Islet precursor cell (in vitro differentiated cells): ENCODE measurements around the gene SARDH.
"Not testable (repeated sequence)": the region's sequence is repeated elsewhere in the genome, so short reads cannot be mapped to it uniquely, and the experiment has no call there.

Experiments used
- DNase-seq: peaks from one replicate; pipeline ENCODE4 v3.0.0-alpha.2; 2018

SARDH gene

DNA sequence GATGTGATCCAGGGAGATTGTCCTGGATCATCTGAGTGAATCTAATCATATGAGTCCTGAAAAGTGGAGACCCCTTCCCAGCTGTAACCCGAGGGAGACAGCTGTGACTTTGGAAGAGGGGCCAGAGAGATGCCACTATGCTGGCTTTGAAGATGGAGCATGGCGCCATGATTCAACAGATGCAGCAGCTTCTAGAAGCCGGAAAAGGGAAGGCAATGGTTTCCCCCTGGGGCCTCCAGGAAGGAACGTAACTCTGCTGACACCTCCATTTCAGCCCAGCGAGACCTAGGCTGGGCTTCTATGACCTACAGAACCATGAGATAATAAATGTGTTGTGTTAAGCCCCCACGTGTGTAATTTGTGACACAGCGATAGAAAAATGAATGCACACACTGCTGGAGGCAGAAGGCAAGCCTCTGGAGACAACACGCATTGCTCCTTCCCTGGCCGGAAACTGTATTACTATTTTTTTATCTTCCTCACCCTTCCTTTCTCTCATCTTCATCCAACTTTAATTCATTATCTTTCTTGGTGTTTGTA, 16.6 kb upstream of the SARDH start:
- peak; percentile 12 for DNase-seq

DNA sequence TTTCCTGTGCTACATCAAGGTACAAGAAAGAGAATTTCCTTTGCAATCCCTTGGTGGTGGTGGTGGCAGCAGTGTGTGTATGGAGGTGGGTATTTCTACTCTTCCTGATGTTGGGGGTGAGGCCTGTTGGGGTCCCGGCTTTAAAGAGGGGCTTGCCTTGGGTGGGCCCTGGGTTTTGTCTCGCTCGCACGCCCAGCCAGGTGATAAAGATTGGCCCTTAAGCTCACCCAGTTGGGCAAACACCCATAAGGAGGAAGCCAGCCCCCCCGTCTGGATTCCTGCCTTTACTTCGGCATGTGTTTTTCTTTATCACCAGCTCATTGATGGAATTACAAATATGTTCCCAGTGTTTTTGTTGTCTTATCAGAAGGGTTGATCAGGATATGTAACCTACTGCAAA, 16.0 kb upstream of the SARDH start:
- DNase-seq, result peak; percentile 37

DNA sequence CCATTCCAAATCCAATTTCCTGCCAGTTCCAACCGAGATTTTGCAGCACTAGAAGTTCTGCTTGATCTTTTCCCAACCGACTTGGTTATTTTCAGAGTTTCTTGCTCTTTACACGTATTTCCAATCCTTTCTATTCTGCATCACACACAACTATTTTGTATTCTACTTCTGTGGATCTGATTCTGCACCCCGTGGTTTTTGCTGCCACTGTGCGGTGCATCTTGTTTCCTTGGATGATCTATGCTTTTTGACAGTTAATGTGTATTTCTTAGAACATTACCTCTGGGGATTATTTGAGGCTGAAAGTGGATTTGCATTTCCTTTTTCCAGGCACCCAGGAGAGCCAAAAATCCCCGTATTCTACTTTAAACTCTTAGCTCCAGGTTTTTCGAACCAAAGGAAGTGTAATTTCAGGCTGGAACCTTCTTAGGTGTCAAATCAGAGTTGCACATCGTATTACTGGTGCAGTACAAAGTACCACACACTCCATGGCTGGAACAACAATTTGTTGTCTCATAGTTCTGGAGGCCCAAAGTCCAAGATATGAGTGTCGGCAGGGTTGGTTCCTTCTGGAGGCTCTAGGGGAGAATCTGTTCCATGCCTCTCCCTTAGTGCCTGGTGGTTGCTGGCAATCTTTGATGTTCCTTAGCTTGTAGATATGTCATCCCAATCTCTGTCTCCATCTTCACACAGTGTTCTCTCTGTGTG, 14.7 kb upstream of the SARDH start:
- DNase-seq, result peak; percentile 14

DNA sequence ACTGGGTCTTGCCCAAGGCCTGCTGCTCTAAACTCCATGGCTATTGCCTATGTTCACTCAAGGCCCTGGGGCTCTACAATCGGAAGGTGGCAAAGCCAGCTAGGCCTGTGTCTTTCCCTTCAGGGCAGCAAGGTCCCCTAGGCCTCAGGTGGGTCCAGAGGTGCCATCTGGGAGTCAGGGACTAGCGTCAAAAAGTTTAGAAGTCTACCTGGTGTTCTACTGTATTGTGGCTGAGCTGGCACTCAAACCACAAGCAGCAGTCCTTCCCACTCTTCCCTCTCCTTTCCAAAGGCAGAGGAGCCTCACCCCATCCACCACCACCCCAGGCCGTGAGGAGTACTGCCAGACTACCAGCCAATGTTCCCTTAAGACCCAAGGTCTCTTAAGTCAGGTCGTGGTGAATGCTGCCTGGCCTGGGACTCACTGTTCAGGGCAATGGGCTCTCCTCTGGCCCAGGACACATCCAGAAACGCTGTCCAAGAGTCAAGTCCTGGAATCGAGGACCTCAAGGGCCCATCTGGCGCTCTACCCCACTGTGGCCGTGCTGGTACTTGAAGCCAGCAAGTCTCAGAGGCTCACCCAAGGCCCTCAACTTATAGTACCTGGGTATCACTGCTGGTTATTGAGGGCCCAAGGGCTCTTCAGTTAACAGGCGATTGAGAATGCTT, 13.0 kb upstream of the SARDH start:
- DNase-seq, result peak; percentile 54

DNA sequence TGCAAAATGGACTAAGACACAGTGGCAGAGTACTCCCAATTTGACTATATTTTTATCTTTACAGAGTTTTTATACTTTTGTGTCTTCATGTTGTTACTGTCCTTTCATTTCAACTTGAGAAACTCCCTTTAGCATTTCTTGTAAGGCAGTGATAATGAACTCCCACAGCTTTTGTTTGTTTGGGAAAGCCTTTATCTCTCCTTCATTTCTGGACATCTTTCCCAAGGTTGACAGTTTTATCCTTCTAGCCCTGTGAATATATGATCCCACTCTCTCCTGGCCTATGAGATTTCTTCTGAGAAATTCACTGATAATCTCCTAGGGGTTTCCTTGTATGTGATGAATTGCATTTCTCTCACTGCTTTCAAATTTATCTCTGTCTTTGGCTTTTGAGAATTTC, 9.2 kb upstream of the SARDH start:
- no peak for DNase-seq

DNA sequence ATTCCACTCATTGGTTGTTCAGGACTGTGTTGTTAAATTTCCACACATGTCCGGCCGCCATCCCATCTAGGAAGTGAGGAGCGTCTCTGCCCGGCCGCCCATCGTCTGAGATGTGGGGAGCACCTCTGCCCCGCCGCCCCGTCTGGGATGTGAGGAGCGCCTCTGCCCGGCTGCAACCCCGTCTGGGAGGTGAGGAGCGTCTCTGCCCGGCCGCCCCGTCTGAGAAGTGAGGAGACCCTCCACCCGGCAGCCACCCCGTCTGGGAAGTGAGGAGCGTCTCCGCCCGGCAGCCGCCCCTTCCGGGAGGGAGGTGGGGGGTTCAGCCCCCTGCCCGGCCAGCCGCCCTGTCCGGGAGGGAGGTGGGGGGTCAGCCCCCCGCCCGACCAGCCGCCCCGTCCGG, 6.4 kb upstream of the SARDH start:
- not testable (repeated sequence) for DNase-seq

DNA sequence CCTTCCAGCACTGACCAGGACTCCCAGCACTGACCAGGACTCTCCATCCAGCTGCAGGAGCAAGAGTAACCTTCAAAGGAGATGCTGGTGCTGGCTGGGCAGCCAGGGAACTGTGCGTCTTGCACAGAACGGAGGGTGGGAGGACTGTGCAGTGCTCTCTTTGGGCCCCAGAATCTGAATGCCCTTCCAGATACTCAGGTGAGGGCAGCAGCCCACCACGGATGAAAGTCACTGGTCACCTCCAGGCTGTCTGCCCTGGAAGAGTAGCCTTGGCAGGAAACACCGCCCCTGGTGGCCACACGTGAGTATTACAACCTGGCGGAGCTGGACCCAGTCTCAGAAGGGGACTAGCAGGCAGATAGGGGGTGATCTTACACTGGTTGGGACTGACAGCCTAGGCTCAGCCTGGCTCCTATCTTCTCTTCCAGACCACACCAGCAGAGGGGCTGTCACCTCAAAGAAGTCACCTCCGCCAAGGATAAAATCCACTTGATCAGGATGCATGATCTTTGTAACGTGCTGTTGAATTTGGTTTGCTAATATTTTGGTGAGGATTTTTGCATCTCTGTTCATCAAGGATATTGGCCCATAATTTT, 4.8 kb upstream of the SARDH start:
- DNase-seq, result peak; percentile 97

DNA sequence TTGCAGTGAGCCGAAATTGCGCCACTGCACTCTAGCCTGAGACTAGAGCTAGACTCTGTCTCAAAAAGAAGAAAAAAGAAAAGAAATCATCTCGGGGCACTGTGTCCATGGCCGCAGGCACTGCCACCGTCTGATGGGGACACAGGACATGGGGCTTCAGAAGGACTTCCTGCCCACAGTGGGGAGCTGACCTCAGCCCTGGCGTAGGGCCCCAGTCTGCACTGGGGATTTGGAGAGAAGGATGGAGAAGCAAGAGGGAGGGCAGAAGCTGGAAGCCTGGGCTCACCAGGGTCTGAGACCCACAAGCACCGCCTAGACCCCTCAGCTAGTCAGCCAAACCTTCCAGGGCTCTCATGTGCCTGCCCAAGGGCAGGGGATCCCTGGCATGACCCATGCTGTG, 4.1 kb upstream of the SARDH start:
- no peak for DNase-seq

DNA sequence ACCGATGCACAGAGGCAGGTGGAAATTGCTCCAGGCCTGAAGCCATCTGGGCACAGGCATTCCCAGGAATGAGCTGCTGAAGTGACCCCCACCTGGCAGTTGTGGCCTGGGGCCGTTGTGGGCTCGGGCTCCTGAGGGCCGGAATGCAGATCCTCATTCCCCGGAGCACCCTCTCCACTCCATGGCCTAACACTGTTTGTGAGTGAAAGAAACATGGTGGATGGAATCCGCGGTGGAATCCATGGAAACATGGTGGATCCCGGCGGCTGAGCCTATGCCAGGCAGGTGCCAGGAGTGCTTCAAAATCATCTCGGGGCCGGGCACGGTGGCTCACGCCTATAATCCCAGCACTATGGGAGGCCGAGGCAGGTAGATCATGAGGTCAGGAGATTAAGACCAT, 3.6 kb upstream of the SARDH start:
- DNase-seq, result no peak

DNA sequence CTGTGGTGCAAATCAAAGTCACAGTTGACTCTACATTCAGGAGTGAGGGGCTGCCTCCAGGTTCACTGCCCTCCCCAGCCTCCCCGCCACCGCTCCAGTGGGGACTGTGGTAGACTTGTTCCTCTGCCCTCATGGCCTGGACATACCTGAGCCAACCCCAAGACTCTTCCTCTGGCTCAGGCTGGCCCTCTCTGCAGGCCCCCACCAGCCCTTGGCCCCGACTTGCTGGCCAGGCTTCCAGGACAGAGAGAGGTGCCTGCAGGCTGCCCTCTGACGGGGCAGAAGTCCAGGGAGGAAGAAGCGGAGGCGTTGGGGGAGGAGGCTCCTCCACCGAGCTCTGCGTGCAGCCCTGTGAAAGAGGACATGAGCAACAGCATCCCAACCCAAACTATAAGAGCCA, 2.8 kb upstream of the SARDH start:
- DNase-seq, result no peak

DNA sequence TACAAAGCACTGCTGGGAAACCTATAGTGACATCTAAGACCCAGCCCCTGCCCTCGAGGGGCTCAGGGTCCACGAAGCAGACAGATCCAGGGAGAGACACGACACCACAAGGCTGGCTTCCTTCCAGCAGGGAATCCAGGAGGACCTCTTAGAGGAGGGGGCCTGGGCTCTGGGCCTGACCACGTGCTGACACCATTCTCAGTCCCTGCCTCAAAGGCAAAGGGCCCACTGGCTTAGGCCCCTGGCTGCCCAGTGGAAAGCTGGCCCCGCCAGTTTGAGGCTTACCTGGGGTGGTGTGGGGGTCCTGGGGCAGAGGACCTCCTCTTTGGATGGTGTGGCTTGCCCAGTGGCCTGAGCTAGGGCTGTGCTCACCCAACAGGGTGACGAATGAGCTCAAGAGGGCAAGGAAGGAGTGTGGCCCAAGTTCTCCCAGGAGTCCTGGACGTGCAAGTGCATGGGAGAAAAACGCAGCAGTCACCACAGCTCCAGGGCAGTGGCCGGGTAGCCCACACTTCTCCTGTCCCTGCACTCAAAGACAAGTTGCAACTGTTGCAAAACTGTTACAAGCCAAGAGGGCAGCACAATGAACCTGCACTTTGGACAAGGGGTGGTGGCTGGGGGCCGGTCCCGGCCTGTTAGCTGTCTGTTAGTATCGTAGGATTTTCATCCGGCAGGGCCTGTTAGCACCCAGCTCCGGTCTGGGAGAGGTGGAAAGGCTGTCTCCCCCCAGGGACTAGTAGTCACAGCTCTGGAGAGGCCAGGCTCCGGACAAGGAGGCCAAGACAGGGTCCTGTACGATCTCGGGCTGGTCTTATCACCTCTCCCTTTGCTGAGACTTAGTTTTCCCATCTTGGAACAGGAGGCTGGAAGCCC, 1.5 kb upstream of the SARDH start:
- peak; percentile 54 for DNase-seq

DNA sequence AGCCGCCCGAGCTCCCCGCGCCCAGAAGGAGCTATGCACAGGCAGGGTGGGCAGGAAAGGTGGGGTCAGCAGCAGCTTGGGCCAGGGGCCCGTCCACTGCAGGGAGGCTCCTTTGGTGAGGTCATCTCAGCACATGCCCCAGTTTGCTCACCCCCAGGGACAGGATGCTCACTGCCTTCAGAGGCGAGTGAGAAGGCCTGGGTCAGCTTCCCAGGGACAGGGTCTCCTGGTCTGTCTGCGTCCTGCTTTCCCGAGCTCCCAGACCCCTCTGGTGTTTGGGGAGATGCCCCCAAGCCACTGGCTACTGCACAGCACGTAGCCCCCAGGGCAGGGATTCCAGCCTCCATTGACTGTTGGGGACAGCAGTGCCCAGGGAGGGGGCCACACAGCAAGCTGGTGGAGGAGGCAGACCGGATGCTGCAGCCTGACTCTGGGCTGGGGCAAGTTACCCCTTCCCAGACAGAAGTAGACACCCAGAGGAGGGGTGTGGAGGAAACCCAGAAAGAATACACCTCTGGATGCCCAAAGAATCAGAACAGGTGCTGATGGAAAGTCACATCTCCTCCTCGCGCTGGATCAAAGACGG, 581 bp upstream of the SARDH start:
- DNase-seq, result no peak

DNA sequence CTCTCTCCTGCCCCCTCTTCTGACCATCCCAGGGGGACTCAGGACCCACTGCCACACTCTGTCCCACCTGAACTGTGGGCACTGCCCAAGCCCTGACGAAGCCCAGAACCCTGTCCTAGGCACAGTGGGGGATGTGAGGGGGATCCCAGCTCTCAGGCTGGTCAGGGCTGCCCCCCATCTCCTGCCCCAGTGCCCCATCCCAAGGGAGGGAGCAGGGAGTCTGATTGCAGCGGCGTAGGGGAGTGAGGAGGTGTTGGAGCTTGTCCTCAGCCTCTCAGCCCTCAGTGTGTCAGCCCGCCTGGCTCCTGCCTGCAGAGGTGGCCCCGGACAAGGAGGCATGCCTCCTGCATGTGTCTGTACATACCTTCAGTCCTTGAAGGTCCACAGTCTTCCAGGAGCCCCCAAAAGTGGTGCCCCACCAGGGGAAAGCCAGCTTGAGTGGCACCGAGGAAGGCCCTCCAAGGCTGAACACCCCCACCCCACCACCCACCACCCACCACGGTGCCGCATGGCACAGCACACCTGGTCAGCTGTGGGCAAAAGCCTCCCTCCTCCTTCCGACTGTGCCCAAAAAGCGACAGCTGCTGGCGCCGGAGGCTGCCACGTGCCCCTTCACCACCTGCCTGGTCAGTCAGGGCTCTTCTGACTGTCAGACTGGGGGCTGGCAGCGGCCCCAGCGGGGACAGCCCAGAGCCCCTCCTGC, 930 bp downstream of the SARDH start:
- DNase-seq, result no peak

DNA sequence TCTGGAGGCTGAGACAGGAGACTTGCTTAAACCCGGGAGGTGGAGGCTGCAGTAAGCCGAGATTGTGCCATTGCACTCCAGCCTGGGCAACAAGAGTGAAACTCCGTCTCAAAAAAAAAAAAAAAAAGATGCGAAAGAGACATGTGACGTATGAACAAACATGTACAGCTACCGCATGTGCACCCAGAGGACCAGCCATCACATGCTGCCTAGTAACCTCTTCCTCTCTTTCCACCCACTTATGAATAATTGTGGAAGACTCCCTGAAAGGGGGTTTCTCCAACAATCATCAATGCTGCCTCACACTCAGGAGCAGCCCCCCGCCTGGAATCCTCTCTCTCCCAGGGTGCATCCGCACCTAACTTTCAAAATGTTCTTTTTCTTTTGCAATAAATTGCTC, 2.2 kb downstream of the SARDH start:
- peak; percentile 15 for DNase-seq

DNA sequence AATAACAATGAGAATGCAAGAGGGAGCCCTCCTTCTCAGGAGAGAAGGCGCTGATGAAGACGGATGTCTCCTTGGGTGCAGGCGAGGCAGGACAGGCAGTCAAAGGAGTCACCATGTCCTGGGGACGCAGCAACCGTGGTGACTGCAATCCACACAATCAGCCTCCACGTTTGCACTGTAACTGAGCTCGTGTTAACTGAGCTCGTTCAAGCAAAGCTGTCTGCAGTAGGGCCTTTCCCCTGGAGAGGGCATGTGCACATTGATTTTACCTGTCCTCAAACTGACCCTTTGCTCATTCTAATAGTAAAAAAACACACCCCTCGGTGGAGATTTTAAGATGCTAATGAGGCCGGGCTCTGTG, 2.8 kb downstream of the SARDH start:
- no peak for DNase-seq

DNA sequence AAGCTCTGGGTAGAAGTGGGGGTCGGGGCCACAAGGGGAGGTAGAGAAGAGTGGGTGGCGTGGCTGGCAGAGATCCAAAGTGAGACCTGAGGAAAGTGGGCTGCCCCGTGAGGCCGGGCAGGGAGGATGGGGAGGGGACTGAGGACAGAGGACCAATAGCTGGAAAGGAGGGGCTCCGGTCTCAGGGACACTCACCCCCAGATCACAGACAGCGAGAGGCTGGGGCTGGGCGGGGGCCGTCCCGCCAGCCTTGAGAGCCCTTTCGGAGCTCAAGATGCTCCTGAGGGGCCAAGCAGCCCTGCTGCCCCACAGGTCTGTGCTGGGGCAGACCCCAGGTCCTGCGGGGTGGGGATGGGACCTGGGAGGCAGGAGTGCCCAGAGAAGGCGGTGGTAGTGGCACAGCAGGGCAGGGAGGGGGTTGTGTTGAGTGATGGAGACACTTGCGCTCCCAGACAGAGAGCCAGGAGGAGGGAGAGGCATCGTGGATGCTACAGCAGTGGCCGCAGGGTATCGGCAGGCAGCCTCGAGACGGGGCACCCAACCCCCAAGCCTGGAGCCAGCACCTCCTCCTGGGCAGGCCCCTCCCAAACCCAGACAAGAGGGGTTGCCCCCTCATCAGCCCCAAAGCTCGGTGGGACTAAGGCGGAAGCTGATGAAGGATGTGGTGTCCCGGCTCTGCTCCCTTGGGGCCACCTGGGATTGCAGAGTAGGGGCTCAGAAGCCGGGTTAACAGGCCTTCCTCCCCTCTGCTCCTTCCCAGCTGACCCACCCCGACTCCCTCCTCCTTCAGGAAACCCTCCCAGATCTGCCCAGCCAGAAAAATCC, 3.4 kb downstream of the SARDH start:
- DNase-seq, result peak; percentile 55

DNA sequence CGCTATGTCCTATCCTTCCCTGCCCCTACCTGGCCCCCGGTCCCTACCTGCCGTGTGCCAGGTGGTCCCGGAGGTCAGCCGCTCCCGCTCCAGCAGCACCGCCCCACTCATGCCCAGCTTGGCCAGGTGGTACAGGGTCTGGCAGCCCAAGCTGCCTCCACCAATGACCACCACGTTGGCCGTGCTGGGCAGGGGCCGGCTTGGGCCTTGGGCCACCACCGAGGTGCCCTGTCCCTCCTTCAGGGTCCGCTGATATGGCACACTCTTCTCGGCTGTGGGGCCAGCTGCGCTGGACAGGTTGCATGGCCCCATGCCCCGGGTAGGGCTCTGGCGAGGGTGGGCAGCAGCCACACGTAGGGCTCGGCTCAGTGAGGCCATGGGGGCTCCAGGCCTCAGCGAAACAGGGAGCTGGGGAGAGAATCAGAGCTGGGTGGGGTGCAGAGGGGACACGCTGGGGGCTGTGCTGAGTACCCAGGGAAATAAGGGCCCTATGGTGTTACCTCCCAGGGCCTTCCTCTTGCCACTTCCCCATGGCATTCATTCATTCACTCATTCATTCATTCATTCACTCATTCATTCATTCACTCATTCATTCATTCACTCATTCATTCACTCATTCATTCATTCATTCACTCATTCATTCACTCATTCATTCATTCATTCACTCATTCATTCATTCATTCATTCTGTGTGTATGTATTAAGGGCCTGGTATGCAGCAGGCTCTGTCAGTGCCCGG, 4.2 kb downstream of the SARDH start:
- DNase-seq, result peak; percentile 53

DNA sequence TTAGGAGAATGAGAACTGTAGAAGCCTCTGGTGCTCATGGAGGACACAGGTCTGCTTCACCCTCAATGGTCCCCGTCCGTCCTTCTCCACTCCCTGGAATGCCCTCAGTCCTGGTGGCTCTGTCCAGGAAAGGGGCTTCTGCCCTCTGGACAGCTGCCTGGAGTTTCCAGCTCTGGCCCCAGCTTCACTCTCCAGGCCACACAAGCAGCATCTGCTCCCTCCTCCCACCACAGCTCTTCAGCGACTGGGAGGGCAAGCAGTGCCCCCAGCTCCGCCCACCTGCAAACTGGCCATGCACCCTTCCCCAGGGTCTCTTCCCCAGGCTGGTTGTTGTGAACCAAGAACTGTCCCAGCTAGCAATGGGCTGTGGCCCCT, 4.7 kb downstream of the SARDH start:
- no peak for DNase-seq

DNA sequence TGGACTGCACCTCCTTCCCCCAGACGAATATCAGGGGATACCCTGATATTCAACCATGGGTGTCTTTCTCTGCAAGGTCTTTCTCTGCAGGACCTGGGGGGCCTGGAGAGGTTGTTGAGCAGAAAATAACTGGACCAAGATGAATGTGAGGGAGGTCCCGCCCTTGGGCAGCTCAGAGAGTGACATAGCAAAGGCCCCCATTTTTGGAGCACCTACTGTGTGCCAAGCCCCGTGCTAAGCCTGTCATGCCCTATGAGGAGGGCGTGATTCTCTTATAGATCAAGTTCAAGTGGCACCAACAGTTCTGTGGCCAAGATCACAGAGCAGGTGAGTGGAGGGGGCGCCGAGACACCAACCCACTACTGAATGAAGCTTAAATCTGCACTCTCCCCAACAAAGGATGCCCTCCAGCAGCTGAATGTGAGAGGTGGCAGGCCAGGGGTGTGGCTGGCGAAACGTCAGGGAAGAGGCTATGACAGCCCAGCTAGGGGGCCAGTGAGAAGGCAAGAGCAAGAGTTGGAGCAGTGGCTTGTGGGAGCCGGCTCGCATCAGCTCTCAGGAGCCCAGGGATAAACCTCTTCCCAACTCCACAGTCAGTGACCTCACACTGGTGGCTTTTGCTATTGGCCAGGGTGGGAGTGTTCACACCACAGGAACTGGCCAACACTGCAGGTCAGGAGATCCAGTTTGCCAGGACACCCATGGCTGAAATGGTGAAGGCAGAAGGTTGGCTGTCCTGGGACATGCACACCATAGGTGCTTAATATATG, 5.3 kb downstream of the SARDH start:
- DNase-seq, result peak; percentile 52
